ENCODE measurements around the gene NAA80. TPM values are rescaled to one million over a fixed set of nuclear protein-coding genes. Genes with fewer than 3 reads are reported as not detected.

The NAA80 gene
- polyA plus RNA-seq, 1 of the 3 experiments (the other 2 are of a cell fraction) = 10.5 TPM

- TF ChIP-seq CTCF (IDR thresholded peaks at IDR 0.05) (no peak), JUND (IDR thresholded peaks at IDR 0.05) (no peak), EP300 (IDR thresholded peaks at IDR 0.05; ENCODE audit: borderline replicate concordance in 1 of 2, low read depth in 1 of 2, low read length in 1 of 2) (no peak), TCF12 (IDR thresholded peaks at IDR 0.05) (peak; percentile 16; the same call in 1 of the 2 replicates), ZBTB33 (IDR thresholded peaks at IDR 0.05; ENCODE audit: borderline replicate concordance, low read depth) (peak; percentile 90), FOXJ3 (CRISPR knock-in tag; IDR thresholded peaks at IDR 0.05) (no peak), RFX5 (IDR thresholded peaks at IDR 0.05; ENCODE audit: low read length) (no peak), SMC3 (IDR thresholded peaks at IDR 0.05; ENCODE audit: low read depth, low read length) (no peak), NRF1 (IDR thresholded peaks at IDR 0.05; ENCODE audit: low read depth, low read length) (peak; percentile 55), RXRA (IDR thresholded peaks at IDR 0.05; ENCODE audit: borderline replicate concordance, low read depth) (no peak), TEAD4 (IDR thresholded peaks at IDR 0.05; ENCODE audit: borderline replicate concordance, insufficient read depth) (no peak)
Measured at GRCh38 chr3:50292159-50293078, 6.8 kb downstream of the NAA80 start, which contains the start of gene IFRD2 (continued).

- Histone ChIP-seq H2AFZ (ENCODE audit: low read depth) (no peak overlapping the region), H3K9me2 (no peaks in the 10 kb centered on the region), H3K4me1 (ENCODE audit: control insufficient read depth in 1 of 2, insufficient read depth in 2 of 2, low read depth in 1 of 2, low read length in 1 of 2) (peaks cover 3 to 16% of the 10 kb centered on the region in 2 experiments; a peak in 2 of 4 replicates), H3K9ac (no peak overlapping the region), H3F3A (replicated peaks; ENCODE audit: insufficient read depth) (no peaks in the 10 kb centered on the region), H3K79me2 (ENCODE audit: insufficient read depth) (peaks cover 20% of the 10 kb centered on the region), H3K4me2 (no peak overlapping the region), H3K27ac (ENCODE audit: low read depth in 2 of 2, low read length in 1 of 2) (no peak overlapping the region), H3K4me3 (ENCODE audit: low read depth in 2 of 2, low read length in 1 of 2) (no peak overlapping the region), H3K9me3 (no peaks in the 10 kb centered on the region), H4K20me1 (ENCODE audit: insufficient read depth) (no peaks in the 10 kb centered on the region), H3K27me3 (ENCODE audit: insufficient read depth) (no peaks in the 10 kb centered on the region), H3K36me3 (replicated peaks in 1 of 2; ENCODE audit: control insufficient read depth in 1 of 2, insufficient read depth in 2 of 2, low read length in 1 of 2) (peaks cover 3 to 29% of the 10 kb centered on the region in 2 experiments)
- TF ChIP-seq RAD21 (IDR thresholded peaks at IDR 0.05; ENCODE audit: low read length) (no peak), CHD2 (IDR thresholded peaks at IDR 0.05; ENCODE audit: low read length, partially characterized antibody) (no peak), EZH2phosphoT487 (IDR thresholded peaks at IDR 0.05; ENCODE audit: borderline replicate concordance, low read depth) (no peak), IRF3 (IDR thresholded peaks at IDR 0.05; ENCODE audit: low read depth, low read length) (no peak), PBX3 (IDR thresholded peaks at IDR 0.05) (no peak), JUND (IDR thresholded peaks at IDR 0.05) (no peak), NFIC (IDR thresholded peaks at IDR 0.05; ENCODE audit: borderline replicate concordance) (no peak), MXI1 (IDR thresholded peaks at IDR 0.05; ENCODE audit: low read depth, low read length) (no peak), RFX5 (IDR thresholded peaks at IDR 0.05; ENCODE audit: low read length) (no peak), SMC3 (IDR thresholded peaks at IDR 0.05; ENCODE audit: low read depth, low read length) (no peak), MAX (IDR thresholded peaks at IDR 0.05; ENCODE audit: low read depth) (no peak)
- CTCF ChIA-PET = interaction anchor here (0.7 to 1.6 kb wide), 6 partner anchors 15 to 98 kb away, joined by 3 to 10 read pairs (median 5); partner anchors contain the start of gene HYAL2
- 93% methylated on average over 13 of the region's 16 CpGs for WGBS (ENCODE audit: low lambda C conversion rate)
- POLR2A ChIA-PET = no interaction called here
- DNase-seq = no peak
Measured at GRCh38 chr3:50290161-50290641, 9.0 kb downstream of the NAA80 start.

All from SK-N-SH (cell line).